Measurements from ENCODE around the gene ZNF608.

ZNF608 gene

DNA sequence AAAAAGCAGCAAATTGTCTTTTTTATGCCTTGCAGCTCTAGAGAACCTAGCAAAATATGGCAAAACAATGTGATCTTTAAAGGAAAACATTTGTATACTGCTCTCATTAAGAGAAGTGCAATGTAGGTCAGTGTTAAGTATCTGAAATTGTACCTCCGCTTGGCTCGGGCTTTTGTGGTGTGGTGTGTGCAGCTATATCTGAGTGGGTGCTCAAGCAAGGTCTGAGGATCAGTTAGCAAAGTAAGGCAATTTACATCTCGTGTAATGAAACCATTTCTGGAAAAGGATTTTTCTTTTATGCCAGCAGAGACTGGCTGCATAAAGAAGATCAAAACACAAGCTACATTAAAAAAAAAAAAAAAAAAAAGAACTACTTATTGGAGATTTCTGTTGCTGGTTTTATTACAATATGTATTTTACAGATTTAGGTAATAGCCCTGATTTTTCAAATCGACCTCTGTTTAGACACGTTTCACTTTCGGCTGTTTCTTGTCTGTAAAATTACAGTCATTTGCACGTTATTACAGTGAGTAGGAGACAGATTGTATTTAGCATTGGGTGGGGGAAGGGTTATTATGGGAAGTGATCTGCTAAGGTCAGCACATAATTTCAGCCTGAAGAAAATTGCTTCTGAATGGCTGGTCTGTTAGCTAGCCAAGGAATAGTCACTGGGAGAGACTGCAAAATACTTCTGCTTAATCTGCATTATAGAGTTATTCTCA lies 7.9 kb upstream of the ZNF608 start:
- in situ Hi-C loops (cut with MboI; ENCODE audit: low sequenced_read_pairs) = no loop called here

- in situ Hi-C loops (cut with MboI; ENCODE audit: low sequenced_read_pairs) = no loop called here
Measured at GRCh38 chr5:124752854-124753720, 6.6 kb upstream of the ZNF608 start.

- in situ Hi-C loops (cut with MboI; ENCODE audit: low sequenced_read_pairs) = no loop called here
Measured at GRCh38 chr5:124751031-124751430, 4.6 kb upstream of the ZNF608 start.

DNA sequence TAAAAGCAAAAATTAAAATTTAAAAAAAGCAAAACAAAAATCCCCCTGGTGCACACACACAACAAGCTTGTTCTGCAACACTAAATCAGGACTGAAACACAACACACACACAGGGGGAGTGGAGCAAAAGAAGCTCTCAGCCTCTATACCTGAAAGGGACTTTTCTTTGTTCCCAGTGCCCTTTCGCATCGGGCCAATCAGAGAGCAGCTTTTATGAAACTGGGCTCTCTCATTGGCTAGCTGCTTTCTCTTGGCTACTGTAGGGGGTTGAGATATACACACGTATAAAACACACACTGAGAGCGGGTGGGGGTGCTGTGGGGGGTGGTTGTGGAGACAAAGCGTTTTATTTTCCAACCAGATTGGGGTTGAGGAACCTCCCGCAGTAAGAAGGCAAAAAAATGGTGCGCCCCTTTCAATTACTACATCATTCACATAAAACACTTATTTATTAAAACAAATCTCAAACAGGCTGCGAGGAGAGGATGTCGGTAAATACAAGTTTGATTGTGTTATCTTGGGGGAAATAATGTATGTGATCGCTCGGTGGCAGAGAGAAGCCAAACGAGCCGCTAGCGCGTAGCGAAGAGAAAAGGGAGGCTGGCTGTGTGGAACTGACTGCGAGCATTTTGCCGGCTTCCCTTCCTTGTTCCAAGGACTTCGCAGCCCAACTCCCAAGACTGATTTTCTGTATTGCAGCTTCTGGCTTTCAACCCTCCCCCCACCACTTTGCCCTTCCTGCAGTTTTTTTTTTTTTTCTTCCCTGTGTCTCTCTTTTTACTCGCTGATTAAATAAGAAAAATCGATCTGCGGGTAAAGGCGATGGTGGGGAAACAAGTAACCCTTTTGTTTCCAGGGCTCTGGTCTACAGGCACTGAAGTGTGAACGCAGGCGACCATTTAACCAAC lies 2.5 kb upstream of the ZNF608 start:
- in situ Hi-C loops (cut with MboI; ENCODE audit: low sequenced_read_pairs) = no loop called here

GRCh38 chr5:124747791-124748686 lies 1.6 kb upstream of the ZNF608 start:
- in situ Hi-C loops (cut with MboI; ENCODE audit: low sequenced_read_pairs) = no loop called here

DNA sequence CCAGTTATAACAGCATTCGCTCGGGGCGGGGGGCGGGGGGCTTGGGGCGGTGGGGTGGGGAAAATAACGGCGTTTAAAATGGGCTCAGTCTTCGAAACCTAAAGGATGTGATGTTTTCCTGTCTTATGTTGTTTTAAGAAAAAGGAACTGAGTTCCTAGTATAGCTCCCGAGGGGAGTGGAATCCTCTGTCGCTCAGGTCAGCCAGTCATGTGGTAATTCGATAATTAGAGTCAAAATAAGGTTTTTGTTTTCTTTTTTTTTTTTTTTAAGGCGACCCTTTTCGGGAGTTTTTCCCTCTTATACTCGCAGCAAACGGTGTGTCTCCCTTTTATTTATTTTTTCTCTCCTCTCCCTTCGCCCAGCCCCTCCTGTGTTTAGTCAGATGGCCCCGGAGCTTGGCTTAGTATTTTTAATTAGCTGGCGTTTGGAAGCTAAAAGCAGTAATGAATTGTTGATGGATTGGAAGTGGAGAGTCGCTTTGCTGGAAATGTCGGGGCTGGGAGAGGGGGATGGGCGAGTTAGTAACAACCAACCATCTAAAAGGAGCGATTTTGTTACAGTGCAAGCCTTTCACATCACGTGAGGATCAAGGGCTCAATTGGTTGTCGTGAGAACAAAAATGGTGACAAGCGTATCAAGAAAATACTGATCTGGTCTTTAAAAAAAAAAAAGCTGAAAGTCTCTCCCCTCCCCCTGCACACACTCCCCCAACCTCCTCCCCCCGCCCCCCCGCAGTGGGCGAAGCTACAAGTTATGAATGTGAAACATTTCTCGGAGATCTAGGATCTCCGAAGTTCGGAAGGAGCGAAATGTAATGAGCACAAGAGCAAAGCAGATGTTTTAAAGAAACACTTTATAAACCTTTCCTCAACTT lies 714 bp upstream of the ZNF608 start:
- in situ Hi-C loops (cut with MboI; ENCODE audit: low sequenced_read_pairs) = no loop called here

GRCh38 chr5:124745007-124745927 lies 1.2 kb downstream of the ZNF608 start:
- in situ Hi-C loops (cut with MboI; ENCODE audit: low sequenced_read_pairs) = no loop called here

- in situ Hi-C loops (cut with MboI; ENCODE audit: low sequenced_read_pairs) = no loop called here
Measured at GRCh38 chr5:124744170-124744971, 2.1 kb downstream of the ZNF608 start.

DNA sequence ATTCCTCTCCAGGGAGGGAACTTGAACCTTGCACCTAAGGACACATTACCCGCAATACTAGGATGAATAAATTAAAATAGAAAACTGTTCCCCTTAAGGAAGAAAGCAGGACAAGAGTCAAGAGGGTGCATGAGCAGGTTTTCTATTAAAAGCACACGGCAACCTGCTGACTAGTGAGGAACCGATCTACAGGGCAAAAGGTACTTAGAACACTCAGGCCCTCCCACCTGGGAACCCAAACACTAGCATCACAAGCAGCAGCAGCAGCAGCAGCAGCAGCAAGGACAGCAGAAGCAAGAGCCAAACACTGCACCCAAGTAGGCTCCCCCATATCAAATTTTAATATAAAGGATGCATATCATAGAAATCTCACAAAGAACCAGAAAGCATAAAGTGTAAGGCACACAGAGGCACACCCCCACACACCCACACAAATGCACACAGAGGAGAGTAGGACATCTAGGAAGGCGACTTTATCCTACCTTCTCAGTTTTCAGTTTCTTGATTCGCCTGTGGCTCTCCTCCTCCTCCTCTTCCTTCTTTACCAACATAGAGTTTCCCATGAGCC lies 2.8 kb downstream of the ZNF608 start:
- in situ Hi-C loops (cut with MboI; ENCODE audit: low sequenced_read_pairs) = no loop called here

DNA sequence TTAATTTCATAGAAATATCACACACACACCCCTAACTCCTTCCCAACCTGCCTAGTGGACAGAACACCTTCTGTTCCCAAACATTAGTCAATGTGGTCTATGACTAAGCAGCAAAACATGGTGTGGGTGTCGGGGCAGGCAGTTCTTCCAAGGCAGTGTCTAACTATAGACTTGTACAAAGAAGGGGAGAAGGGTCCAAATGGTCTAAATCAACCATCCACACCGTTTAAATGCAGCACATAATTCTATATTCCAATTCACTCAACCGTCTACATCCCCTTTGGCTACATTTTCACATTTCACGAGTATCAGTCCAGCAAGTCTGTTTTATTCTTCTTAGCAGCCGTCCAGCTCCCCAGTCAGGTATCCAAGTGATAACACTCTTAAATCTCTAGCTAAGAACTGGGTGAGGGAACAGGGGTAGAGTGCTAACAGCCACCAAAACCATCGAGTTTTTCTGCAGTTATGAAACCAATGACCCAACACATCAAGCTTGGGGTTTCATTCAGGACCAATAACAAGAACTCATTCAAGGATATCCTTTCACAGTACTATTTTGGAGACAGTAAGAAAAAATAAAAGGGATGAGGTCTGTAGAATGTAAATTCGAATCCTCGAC lies 3.3 kb downstream of the ZNF608 start:
- in situ Hi-C loops (cut with MboI; ENCODE audit: low sequenced_read_pairs) = no loop called here

DNA sequence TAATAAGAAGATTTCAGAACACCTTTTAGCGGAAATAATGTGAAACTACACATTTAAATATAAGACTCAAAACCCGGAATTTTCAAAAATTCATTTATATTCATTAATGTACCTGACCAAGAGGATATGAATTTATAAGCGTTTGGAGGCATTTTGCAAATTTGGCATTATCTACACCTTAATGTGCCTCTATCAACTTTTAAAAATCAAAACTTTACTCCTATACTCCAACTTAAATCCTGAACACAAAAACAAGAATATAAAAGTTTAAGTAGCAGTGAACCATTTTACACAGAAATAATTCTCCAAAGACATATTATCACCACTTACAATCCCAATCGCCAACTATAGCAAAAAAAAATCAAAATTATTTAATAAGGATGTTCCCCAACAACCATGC lies 3.9 kb downstream of the ZNF608 start:
- in situ Hi-C loops (cut with MboI; ENCODE audit: low sequenced_read_pairs) = no loop called here

DNA sequence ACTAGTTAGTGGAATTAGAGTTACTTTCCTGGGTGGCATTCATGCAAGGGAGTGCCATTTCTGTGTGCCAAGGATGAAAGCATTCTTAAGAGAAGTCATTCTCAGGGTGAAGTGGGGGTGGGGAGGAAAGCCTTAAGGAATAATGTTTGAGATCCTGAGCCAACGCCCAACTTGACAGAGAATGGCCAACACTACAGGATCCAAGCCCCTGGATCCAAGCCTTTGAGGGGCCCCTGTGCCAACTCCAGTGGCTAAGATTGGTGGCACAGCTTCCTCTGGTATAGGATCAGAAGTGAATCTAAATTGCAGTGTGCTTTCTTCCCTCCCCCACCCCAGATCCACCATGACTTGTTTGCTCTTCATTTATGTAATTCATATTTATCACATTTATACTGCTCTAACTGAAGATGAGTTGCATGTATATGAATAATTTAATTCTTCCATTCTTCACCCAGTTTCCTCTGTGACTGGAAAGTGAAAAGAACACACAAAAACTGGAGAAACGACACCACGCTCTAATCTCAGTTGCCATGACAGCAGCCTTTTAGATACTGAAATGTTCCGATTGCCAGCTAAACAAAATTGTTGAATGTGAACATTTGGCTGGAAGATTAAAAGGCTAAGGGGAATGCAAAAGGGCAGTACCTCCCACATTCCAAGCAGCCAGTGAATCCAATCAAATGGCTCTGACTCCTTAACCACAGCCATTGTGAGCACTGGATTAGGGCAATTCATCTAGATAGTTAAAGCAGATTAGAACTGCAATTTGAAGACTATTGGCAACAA lies 4.5 kb downstream of the ZNF608 start:
- in situ Hi-C loops (cut with MboI; ENCODE audit: low sequenced_read_pairs) = no loop called here

- in situ Hi-C loops (cut with MboI; ENCODE audit: low sequenced_read_pairs) = no loop called here
Measured at GRCh38 chr5:124740991-124741583, 5.4 kb downstream of the ZNF608 start.

DNA sequence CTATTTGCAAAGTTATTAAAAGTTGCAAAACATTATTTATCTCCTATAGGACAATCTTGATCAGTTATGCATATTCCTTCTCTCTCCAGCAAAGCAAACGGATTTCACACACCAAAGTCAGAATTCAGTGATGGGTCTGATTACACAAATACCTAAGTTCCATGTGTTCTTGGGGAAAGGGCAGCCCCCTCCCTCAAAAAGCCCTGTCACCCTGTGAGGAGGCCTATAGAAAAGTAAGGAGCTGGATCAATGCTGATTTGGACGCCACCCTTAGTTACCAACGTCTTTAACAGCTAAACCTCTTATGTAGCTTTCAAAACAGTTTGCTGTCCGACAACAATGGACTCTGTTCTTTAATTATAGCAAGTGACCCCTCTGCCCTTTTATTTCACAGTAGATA lies 6.4 kb downstream of the ZNF608 start:
- in situ Hi-C loops (cut with MboI; ENCODE audit: low sequenced_read_pairs) = no loop called here

- in situ Hi-C loops (cut with MboI; ENCODE audit: low sequenced_read_pairs) = no loop called here
Measured at GRCh38 chr5:124739634-124740025, 6.8 kb downstream of the ZNF608 start.

All from HL-60/S4 treated with retinoic acid at 250 ng/mL for 4 days and 3 days (cell line).